HTR-8/SVneo (cell line): Measurements from ENCODE around the gene COL1A1.

ENCODE experiments used
- DNase-seq: peaks from one replicate; pipeline ENCODE4 v3.0.0; 2011; ENCODE audit warnings: low spot score, mixed read lengths; ENCODE audit not compliant: insufficient read length
- FAIRE-seq: peaks from 2 replicates; lab custom pipeline; 2011; peaks lifted over from hg19 to GRCh38; lab: Jason Lieb, UNC

COL1A1 gene

GRCh38 chr17:50203086-50203485 lies 1.7 kb upstream of the COL1A1 start:
- DNase-seq, result no peak
- FAIRE-seq, result no peak

DNA sequence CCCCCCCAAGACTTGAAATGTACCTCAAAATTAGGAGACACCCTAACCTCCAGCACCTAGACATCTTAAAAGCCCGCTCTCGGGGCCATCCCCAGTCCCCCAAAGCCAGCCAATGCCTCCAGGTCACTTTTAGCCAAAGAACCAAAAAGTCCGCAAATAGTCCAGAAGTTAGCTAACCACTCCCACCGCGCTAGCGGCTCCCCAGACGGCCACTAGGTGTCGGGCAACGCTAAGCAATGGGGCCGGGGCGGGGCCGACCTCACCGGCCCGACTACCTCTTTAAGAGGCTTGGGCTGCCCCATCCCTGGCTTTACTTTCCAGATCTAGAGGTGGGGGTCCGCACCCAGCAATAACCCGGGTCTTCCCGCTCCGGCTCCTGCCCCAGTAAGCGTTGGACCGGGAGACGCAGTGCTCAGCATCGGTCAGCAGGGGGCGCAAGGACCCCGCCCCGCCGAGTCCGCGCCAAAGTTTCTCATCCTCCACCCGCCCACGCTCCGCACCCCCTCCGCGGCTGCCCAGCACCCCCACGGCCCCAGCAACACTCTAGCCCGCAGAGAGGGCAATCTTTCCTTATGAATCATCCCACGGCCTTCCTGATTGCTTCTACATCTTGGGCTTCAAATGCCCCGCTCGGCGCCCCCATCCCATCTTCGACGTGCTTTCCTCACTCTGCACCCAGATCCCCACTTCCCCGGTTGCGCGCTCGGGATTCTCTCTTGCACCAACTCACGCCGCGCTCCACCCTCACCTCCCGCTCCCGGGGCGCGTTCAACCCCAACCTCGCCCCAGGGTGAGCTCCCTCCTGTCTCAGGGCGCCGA lies 765 bp downstream of the COL1A1 start:
- FAIRE-seq, result no peak
- peak; percentile 94 for DNase-seq

GRCh38 chr17:50199803-50200456 lies 1.5 kb downstream of the COL1A1 start:
- peak; percentile 92 for DNase-seq
- FAIRE-seq, result peak; percentile 100

DNA sequence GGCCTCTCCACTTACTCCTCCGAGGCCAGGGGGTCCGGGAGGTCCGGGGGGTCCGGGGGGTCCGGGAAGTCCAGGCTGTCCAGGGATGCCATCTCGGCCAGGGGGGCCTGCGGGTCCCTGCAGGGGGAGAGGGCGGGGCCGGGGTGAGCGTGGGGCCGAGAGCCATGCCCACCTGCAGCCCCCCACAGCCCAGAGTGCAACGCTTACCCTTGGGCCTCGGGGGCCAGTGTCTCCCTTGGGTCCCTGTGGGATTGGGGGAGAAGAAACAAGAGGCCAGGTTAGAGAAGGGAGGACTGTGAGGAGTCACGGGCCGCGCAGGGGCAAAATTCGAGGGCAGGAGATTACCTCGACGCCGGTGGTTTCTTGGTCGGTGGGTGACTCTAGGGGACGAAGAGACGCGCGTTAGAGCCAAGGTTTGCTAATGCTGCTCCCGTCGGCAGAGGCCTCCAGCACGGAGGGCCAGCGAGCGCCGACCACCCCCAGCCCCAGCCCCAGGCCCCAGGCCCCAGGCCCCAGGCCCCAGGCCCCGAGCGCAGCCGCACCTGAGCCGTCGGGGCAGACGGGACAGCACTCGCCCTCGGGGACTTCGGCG lies 2.1 kb downstream of the COL1A1 start:
- no peak for DNase-seq
- FAIRE-seq, result no peak

GRCh38 chr17:50198026-50198669 lies 3.3 kb downstream of the COL1A1 start:
- DNase-seq (no peak), FAIRE-seq (peak; percentile 74)

- DNase-seq (no peak), FAIRE-seq (peak; percentile 52)
These were observed 4.6 kb downstream of the COL1A1 start for GRCh38 chr17:50196826-50197225.

DNA sequence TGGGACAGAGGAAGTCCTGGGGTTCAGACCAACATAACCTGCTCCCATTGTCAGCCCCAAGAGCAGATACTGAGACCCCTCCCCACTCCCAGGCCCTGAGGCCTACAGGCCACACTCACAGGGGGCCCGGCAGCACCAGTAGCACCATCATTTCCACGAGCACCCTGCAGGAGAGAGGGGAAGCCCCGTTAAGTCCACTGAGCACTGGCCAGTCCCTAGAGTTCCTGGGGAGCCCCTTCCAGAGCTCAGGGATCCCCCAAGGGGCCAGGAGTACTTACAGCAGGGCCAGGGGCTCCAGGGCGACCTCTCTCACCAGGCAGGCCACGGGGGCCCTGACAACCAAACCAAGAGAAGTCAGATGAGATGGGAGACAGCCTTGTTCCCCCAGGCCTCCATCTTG lies 5.4 kb downstream of the COL1A1 start:
- no peak for DNase-seq
- FAIRE-seq, result no peak

- DNase-seq, result no peak
- FAIRE-seq, result no peak
These were observed 6.2 kb downstream of the COL1A1 start for GRCh38 chr17:50194934-50195865.

DNA sequence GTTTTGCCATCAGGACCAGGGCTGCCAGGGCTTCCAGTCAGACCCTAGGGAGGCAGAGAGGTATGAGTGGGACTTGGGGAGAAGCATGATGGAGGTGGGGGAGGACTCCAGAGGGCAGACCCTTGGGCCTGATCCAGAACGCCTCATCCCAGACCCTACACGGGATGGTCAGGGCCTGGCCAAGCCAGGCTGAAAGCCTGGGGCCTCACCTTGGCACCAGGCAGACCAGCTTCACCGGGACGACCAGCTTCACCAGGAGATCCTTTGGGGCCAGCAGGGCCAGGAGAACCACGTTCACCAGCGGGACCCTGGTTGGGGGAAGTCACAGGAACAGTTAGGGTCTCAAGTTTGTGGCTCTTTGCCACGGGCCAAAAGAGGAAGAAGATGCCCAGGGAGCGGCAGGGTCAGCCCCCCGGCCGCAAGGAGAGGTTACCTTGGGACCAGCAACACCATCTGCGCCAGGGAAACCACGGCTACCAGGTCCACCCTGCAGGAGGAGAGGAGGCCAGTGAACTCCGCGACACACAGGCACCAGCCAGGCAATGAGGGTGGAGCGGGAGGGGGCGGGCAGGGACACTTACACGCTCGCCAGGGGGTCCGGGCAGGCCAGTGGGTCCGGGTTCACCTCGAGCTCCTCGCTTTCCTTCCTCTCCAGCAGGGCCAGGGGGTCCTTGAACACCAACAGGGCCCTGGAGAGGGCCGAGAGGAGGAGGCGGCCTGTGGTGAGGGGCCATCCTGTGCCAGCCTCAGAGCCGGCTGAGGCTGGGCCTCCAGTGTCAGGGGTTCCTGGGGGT lies 7.1 kb downstream of the COL1A1 start:
- DNase-seq (no peak), FAIRE-seq (no peak)

DNA sequence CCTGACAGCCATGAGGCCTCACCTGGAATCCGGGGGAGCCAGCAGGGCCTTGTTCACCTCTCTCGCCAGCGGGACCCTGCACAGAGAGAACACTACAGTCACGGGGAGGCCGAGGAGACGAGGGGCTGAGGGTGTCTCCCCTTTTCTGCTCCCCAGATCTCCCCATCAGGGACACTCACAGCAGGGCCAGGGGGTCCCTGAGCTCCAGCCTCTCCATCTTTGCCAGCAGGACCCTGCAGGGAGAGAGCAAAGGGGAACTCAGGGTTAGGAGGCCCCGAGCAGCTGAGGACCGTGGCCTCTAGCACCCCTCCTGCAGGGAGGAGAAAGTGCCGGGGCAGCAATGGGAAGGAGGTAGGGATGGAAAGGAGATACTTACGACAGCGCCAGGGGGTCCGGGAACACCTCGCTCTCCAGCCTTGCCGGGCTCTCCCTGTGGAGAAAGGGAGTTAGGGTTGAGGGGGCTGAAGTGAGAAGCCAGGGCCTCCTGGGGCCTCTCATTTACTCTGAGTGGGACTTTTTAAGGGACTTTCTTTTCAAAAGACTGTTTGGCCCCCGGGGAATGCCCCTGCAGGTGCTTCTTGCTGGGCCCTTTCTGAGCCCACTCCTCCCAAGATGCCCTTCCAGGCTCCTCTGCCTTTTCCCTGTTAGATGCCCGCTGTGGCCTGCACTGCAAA lies 8.7 kb downstream of the COL1A1 start:
- no peak for FAIRE-seq
- DNase-seq, result no peak

DNA sequence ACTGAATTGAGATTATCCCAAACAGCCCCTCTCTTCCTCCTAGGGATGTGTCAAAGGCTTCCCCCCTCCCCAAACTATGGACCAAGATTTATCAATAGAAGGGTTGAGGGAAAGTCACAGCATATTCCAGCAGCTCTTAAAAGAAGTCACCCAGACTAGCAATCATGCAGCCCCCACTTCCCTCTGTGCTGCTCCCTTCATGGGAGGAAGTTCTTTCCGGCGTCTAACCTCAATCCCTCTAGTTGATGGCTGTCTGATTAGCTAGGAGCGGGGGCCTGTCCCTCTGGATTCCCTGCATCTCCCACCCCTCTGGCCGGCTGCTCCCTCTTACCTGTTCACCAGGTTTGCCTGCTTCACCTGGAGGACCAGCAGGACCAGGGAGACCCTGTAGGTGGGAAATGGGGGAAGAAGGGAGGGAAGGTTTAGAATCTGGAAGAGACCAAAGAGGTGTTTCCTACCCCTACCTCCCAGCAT lies 9.2 kb downstream of the COL1A1 start:
- DNase-seq (no peak), FAIRE-seq (no peak)

DNA sequence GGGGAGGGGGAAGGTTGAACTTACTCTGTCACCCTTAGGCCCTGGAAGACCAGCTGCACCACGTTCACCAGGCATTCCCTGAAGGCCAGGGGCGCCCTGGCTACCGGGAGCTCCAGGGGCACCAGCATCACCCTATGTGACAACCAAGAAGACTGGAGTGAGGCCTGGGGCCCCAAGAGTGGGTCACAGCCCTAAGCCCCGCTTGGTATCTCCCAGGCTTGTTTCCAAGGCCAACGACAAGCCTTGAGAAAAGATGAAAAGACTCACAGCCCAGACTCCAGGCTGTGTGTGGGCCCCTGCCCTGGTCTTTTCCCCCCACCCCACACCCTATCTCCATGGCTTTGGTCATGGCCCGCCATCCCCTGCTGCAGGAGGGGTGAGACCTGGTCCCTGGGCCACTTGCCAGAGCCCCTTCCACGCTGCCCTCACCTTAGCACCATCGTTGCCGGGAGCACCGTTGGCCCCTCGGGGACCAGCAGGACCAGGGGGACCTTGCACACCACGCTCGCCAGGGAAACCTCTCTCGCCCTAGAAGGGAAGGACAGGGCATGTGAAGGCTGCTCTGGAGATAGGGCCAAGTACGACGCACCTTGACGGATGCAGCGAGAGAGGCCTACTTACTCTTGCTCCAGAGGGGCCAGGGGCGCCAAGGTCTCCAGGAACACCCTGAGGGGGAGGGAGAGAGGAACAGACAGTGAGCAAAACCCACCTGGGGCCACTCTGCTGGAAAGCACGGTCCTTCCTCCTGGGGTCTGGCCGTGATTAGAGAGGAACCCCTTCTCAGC lies 9.9 kb downstream of the COL1A1 start:
- DNase-seq (no peak), FAIRE-seq (no peak)

- DNase-seq (no peak), FAIRE-seq (no peak)
These were observed 10.7 kb downstream of the COL1A1 start for GRCh38 chr17:50190603-50191358.

DNA sequence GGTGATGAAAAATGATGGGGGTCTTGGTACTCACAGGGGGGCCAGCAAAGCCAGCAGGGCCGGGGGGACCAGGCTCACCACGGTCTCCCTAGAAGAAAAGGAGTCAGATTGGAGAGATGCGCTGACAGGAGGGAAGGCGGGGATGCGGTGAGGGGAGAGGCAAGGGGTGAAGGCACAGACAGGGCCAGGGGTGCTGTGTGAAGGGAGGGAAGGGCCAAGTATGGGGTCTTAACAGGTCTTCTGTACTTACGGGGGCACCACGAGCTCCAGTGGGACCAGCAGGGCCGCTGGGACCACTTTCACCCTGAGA lies 11.2 kb downstream of the COL1A1 start:
- DNase-seq (no peak), FAIRE-seq (no peak)

DNA sequence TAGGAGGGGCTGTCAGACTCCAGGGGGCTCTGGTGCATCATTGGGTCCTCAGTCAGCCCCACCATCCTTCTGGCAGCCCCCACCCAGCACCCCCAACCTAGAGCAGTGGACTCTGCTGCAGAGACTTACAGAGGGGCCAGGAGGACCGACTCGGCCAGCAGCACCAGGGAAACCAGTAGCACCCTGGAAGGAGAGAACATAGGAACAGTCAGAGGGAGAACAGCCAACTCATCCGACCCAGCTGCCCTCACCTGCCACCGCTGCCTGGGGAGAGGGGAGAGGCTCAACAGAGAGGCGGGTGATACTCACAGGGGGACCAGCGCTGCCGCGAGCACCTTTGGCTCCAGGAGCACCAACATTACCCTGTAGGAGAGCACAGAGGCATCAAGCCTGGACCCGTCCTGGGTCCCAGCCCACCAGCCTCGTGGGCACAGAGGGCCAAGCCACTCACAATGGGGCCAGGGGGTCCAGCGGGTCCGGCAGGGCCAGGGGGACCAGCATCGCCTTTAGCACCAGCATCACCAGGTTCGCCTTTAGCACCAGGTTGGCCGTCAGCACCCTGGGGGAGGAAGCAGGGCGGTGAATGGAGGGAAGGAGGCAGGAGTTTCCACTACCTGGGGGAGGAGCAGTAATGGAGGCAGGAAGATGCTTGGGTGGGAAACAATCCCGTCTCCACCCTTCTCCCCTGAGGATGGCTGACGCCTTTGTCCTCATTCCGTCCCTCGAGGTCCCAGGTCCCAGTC lies 11.7 kb downstream of the COL1A1 start:
- DNase-seq (no peak), FAIRE-seq (no peak)

DNA sequence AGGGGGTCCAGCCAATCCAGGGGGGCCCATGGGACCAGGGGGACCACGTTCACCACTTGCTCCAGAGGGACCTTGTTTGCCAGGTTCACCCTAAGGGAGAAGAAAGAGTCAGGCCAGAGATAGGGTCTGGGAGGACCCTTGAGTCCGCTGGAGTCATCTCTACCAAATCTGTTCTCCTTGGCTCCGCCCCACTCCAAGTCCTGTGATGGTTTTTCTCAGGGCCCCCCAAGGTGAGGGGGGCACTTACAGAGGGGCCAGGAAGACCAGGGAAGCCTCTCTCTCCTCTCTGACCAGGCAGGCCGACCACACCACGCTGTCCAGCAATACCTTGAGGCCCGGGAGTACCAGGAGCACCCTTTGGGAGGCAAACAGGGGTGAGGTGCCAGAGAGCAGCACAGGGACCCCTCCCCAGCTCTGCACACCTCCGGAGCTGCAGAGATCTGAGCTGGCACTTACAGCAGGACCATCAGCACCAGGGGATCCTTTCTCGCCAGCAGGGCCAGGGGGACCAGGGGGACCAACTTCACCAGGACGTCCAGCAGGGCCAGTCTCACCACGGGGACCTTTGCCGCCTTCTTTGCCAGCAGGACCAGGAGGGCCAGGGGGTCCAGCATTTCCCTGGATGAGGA lies 12.4 kb downstream of the COL1A1 start:
- FAIRE-seq, result no peak

More for the DNA sequence above, 12.4 kb downstream of the COL1A1 start:
- no peak for DNase-seq
